Heart left ventricle (tissue), 13 donors: ENCODE results near the gene KSR2.

ENCODE experiments used
- CTCF ChIP-seq, 12 donors: fragments of 200-600 bp; sonication (generic) in 4 of 12; IDR thresholded peaks; one replicate each; pipeline versions ENCODE4 v1.5.0 to v1.8.0; 2018 to 2022; ENCODE audit warnings: antibody characterized with exemption in 12 of 12, mild to moderate bottlenecking in 5 of 12
- POLR2A ChIP-seq, 2 donors: fragments of 450-650 bp; IDR thresholded peaks; one replicate each; pipeline ENCODE4 v1.6.1; 2017; ENCODE audit warnings: antibody characterized with exemption in 2 of 2, mild to moderate bottlenecking in 2 of 2, moderate library complexity in 2 of 2
- donor health status: ischemic (EF 13 %, LVEDD 7.1; RV severe dilation, severe dysfunction).
- donor health status: DM: no; HTN: yes; CAD: no.
- donor health status: DM: no; HTN: no; CAD: no.
- donor health status: ischemic (EF 25% LVEDD 6.9; RV normal size, moderate dysfunction).
- donor health status: ischemic (EF 25% LVEDD 5.7; RV mildly dilated, moderate dysfunction).
- donor health status: ischemic (EF 35%, LVEDD 5.7; RV mildly dilated, moderate dysfunction).
- donor health status: nonischemic (EF 11% LVEDD 7.7; RV severe dilation, severe dysfunction).
- donor health status: DM: yes; HTN: yes; CAD: no.
- donor health status: PGD.
- donor health status: ischemic (EF 29% LVEDD 5.4; RV normal size, mild dysfunction).
- donor health status: nonischemic (EF 23%, LVEDD 6.1; RV moderate dilation, normal function).

DNA sequence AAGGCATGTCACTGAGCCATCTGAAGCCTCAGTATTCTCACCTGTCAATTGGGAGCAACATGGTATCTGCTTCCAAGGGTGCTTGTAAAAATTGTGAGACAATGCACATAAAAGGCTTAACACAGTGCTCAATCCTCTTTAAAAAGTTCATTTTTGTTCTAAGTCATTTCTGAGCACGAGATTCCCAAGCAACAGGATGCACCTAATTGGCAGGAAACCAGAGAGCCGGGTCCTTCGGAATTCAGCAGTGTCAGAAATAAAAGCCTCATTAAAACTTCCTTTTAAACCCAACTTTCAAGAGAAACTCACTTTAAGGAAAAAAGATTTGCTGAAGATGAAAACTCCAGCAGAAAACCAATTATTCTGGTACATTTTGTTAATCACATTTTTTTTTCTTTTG is 494.9 kb downstream of the KSR2 start:
- TF ChIP-seq POLR2A (IDR thresholded peaks at IDR 0.05) (no peak), CTCF (IDR thresholded peaks at IDR 0.05) (no peak)
